BLaER1 (cell line): ENCODE measurements around the gene PCDHGB7.
"Not testable (repeated sequence)": the region's sequence is repeated elsewhere in the genome, so short reads cannot be mapped to it uniquely, and the experiment has no call there.

Experiments used
- H3K27ac ChIP-seq: shearing (Covaris generic); formaldehyde crosslinking; 2 replicates; pipeline ENCODE4 v1.8.1; 2022
- H3K27me3 ChIP-seq: shearing (Covaris generic); formaldehyde crosslinking; 2 replicates; pipeline ENCODE4 v1.8.1; 2022
- H3K36me3 ChIP-seq: shearing (Covaris generic); formaldehyde crosslinking; 2 replicates; pipeline ENCODE4 v1.8.1; 2022
- H3K4me1 ChIP-seq: shearing (Covaris generic); formaldehyde crosslinking; 2 replicates; pipeline ENCODE4 v1.8.1; 2022
- H3K4me2 ChIP-seq: shearing (Covaris generic); formaldehyde crosslinking; 2 replicates; pipeline ENCODE4 v1.8.1; 2022
- H3K4me3 ChIP-seq: shearing (Covaris generic); formaldehyde crosslinking; 2 replicates; pipeline ENCODE4 v1.8.1; 2022
- H3K9ac ChIP-seq: shearing (Covaris generic); formaldehyde crosslinking; 2 replicates; pipeline ENCODE4 v1.8.1; 2022
- H3K9me3 ChIP-seq: shearing (Covaris generic); formaldehyde crosslinking; 2 replicates; pipeline ENCODE4 v1.8.1; 2022
- H4K20me1 ChIP-seq: shearing (Covaris generic); formaldehyde crosslinking; 2 replicates; pipeline ENCODE4 v1.8.1; 2022
- Cebpa-rat ChIP-seq: shearing (Covaris generic); IDR thresholded peaks from 2 replicates; pipeline ENCODE4 v1.8.1; 2022

The PCDHGB7 gene

DNA sequence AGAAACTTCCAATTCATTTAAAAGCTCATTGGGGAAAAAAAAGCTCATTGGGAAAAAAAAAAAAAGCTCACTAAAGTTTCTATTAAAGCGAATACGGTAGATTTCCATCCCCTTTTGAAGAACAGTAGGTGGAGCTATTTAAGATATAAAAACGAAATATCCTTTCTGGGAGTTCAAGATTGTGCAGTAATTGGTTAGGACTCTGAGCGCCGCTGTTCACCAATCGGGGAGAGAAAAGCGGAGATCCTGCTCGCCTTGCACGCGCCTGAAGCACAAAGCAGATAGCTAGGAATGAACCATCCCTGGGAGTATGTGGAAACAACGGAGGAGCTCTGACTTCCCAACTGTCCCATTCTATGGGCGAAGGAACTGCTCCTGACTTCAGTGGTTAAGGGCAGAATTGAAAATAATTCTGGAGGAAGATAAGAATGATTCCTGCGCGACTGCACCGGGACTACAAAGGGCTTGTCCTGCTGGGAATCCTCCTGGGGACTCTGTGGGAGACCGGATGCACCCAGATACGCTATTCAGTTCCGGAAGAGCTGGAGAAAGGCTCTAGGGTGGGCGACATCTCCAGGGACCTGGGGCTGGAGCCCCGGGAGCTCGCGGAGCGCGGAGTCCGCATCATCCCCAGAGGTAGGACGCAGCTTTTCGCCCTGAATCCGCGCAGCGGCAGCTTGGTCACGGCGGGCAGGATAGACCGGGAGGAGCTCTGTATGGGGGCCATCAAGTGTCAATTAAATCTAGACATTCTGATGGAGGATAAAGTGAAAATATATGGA lies 13.0 kb downstream of the PCDHGB7 start, which contains the start of gene PCDHGA12:
PCDHGA12 (plus strand) TSS at position 176 of the 782 bp plus-strand sequence; CDS start at position 429, 253 bp downstream.
- no peak for TF ChIP-seq Cebpa-rat
- Histone ChIP-seq H3K27ac (peak within 1 kb of the TSS; percentile 53), H3K4me3 (peak within 1 kb of the TSS; percentile 74), H4K20me1 (no peaks in the 10 kb centered on the region), H3K36me3 (peaks cover 14% of the 10 kb centered on the region), H3K4me1 (no peaks in the 10 kb centered on the region), H3K9me3 (peaks cover 63% of the 10 kb centered on the region), H3K4me2 (peak within 1 kb of the TSS; percentile 86), H3K27me3 (no peaks in the 10 kb centered on the region), H3K9ac (peak within 1 kb of the TSS; percentile 79)

GRCh38 chr5:141431286-141431685 lies 13.8 kb downstream of the PCDHGB7 start:
- Histone ChIP-seq H3K9me3 (peaks cover 63% of the 10 kb centered on the region), H3K4me2 (peak overlapping the region; percentile 86), H3K4me1 (no peaks in the 10 kb centered on the region), H3K36me3 (peaks cover 14% of the 10 kb centered on the region), H3K9ac (peak overlapping the region; percentile 79), H3K27ac (peak overlapping the region; percentile 53), H3K4me3 (peak overlapping the region; percentile 74), H3K27me3 (no peaks in the 10 kb centered on the region), H4K20me1 (no peaks in the 10 kb centered on the region)
- TF ChIP-seq Cebpa-rat = no peak

GRCh38 chr5:141432308-141432707 lies 14.8 kb downstream of the PCDHGB7 start:
- peak overlapping the region; percentile 74; the same call in 1 of the 2 replicates for H3K4me3 ChIP-seq
- peaks cover 10% of the 10 kb centered on the region for H3K36me3 ChIP-seq
- peaks cover 63% of the 10 kb centered on the region for H3K9me3 ChIP-seq
- not testable (repeated sequence) for H3K9ac ChIP-seq, H3K4me2 ChIP-seq, H3K27me3 ChIP-seq, H4K20me1 ChIP-seq, H3K27ac ChIP-seq, H3K4me1 ChIP-seq

DNA sequence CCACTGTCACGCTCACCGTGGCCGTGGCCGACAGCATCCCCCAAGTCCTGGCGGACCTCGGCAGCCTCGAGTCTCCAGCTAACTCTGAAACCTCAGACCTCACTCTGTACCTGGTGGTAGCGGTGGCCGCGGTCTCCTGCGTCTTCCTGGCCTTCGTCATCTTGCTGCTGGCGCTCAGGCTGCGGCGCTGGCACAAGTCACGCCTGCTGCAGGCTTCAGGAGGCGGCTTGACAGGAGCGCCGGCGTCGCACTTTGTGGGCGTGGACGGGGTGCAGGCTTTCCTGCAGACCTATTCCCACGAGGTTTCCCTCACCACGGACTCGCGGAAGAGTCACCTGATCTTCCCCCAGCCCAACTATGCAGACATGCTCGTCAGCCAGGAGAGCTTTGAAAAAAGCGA lies 15.2 kb downstream of the PCDHGB7 start:
- H3K4me1 ChIP-seq, H3K27ac ChIP-seq, H3K4me2 ChIP-seq, H3K27me3 ChIP-seq, H4K20me1 ChIP-seq, H3K36me3 ChIP-seq, H3K9ac ChIP-seq: not testable (repeated sequence)
- H3K9me3 ChIP-seq = peaks cover 63% of the 10 kb centered on the region
- H3K4me3 ChIP-seq = peak overlapping the region; percentile 14; the same call in 1 of the 2 replicates

GRCh38 chr5:141434006-141434405 lies 16.5 kb downstream of the PCDHGB7 start:
- Histone ChIP-seq H4K20me1 (no peaks in the 10 kb centered on the region), H3K4me2 (no peak overlapping the region), H3K36me3 (no peaks in the 10 kb centered on the region), H3K4me3 (no peak overlapping the region), H3K9me3 (peaks cover 60% of the 10 kb centered on the region), H3K4me1 (no peaks in the 10 kb centered on the region), H3K9ac (no peak overlapping the region), H3K27ac (no peak overlapping the region), H3K27me3 (no peaks in the 10 kb centered on the region)
- no peak for TF ChIP-seq Cebpa-rat

DNA sequence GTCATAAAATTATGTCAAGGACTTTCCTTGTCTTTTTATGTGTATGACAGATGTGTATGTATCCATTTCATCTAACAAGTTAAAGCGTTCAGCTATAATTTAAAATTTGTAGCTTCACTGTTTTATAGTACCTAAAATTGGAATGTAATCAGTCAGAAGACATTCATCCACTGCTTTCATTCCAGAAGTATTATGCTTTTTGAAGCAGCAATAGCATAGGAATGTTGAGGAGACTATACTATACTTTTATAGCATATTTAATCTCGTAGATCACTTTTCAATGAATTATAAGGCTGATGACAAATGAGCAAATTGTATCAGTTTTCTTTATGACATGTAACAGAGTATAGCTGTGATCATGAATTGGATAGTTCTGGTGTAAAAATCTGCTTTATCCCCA lies 19.7 kb downstream of the PCDHGB7 start:
- H3K36me3 ChIP-seq = peaks cover 20% of the 10 kb centered on the region
- no peaks in the 10 kb centered on the region for H4K20me1 ChIP-seq
- H3K27me3 ChIP-seq = no peaks in the 10 kb centered on the region
- no peak overlapping the region for H3K4me3 ChIP-seq
- H3K27ac ChIP-seq = no peak overlapping the region
- no peak overlapping the region for H3K9ac ChIP-seq
- H3K9me3 ChIP-seq = peaks cover 74% of the 10 kb centered on the region
- H3K4me1 ChIP-seq = no peaks in the 10 kb centered on the region
- no peak for TF ChIP-seq Cebpa-rat
- H3K4me2 ChIP-seq = no peak overlapping the region

DNA sequence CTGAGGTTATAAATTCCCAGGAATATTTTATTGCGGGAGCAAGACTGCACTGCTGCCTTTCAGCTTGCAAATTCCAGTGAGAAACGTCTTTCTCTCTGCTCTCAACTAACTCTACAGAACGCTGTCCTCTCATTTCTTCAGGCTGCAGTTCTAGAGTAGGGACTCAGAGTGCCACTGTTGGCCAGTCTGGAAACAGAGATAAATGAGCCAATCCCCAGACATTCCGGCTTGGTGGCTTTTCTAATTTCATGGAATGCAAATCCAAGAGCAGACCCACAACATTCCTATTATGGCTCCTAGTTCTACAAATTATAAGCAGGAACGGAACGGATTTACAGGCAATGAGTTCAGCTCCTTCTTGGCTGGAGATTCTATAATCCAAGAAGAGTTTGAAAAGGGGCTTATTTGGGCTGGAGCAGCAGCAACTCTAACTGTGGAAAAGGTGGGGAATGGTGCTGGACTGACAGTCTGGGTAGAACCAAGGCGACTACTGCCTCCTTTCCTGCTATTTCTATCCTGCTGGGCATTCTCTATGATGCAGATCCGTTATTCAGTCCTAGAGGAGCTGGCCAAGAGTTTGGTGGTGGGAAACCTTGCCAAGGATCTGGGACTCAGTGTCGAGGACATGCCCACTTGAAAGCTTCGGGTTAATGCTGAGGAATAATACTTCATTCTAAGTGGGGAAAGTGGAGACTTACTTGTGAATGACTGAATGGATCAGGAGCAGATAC lies 22.1 kb downstream of the PCDHGB7 start:
- no peak overlapping the region for H3K4me3 ChIP-seq
- H3K27me3 ChIP-seq = no peaks in the 10 kb centered on the region
- no peak overlapping the region for H3K9ac ChIP-seq
- H3K4me2 ChIP-seq = no peak overlapping the region
- TF ChIP-seq Cebpa-rat = no peak
- no peaks in the 10 kb centered on the region for H3K4me1 ChIP-seq
- peaks cover 50% of the 10 kb centered on the region for H3K9me3 ChIP-seq
- no peak overlapping the region for H3K27ac ChIP-seq
- H4K20me1 ChIP-seq = no peaks in the 10 kb centered on the region
- H3K36me3 ChIP-seq = peaks cover 20% of the 10 kb centered on the region

DNA sequence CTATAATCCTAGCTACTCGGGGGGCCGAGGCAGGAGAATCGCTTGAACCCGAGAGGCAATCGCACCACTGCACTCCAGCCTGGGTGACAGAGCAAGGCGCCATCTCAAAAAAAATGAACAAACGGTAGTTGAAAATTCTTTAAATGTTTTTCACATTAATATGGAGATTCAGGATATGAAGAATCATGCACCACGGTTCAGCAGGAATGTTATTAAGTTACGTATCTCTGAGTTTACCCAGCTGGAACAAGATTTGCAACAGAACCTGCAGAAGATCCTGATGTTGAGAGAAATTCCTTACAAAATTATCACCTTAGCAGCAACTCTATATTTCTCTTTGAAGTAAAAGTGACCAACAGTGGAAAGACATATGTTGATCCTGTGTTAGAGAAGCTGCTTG lies 22.9 kb downstream of the PCDHGB7 start:
- Histone ChIP-seq H3K4me1 (no peaks in the 10 kb centered on the region), H3K9ac (no peak overlapping the region), H3K36me3 (peaks cover 20% of the 10 kb centered on the region), H3K27ac (no peak overlapping the region), H3K4me3 (no peak overlapping the region), H4K20me1 (no peaks in the 10 kb centered on the region), H3K4me2 (no peak overlapping the region), H3K9me3 (peaks cover 50% of the 10 kb centered on the region), H3K27me3 (no peaks in the 10 kb centered on the region)
- TF ChIP-seq Cebpa-rat = no peak

DNA sequence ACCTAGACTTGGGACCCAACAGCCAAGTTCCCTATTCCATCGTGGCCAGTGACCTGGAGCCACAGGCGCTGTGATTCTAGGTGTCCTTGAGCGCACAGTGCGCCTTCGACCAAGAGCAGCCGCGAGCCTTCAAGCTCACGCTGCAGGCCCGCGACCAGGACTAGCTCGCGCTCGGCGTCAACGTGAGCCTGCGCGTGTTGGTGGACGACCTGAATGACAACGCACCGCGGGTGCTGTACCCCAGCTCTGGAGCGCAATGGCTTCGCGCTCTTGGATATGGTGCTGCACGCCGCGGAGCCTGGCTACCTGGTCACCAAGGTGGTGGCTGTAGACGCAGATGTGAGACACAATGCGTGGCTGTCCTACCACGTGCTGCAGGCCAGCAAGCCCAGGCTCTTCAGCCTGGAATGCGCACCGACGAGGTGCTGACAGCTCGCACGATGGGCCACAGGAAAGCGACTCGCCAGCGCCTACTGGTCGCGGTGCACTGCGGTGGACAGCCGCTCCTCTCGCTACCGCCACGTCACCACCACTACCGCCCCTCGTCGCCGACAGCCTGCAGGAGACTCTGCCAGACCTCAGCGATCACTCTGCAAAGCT lies 24.2 kb downstream of the PCDHGB7 start:
- no peak for TF ChIP-seq Cebpa-rat
- H4K20me1 ChIP-seq = no peaks in the 10 kb centered on the region
- H3K36me3 ChIP-seq = peaks cover 20% of the 10 kb centered on the region
- no peak overlapping the region for H3K9ac ChIP-seq
- H3K4me2 ChIP-seq = no peak overlapping the region
- no peak overlapping the region for H3K4me3 ChIP-seq
- no peaks in the 10 kb centered on the region for H3K4me1 ChIP-seq
- H3K27ac ChIP-seq = no peak overlapping the region
- H3K27me3 ChIP-seq = no peaks in the 10 kb centered on the region
- H3K9me3 ChIP-seq = peaks cover 40% of the 10 kb centered on the region

GRCh38 chr5:141465351-141465750 lies 47.9 kb downstream of the PCDHGB7 start:
- H3K4me1 ChIP-seq = no peaks in the 10 kb centered on the region
- no peak for TF ChIP-seq Cebpa-rat
- H3K4me3 ChIP-seq = no peak overlapping the region
- no peaks in the 10 kb centered on the region for H3K36me3 ChIP-seq
- H4K20me1 ChIP-seq = no peaks in the 10 kb centered on the region
- no peak overlapping the region for H3K4me2 ChIP-seq
- no peak overlapping the region for H3K9ac ChIP-seq
- no peaks in the 10 kb centered on the region for H3K9me3 ChIP-seq
- no peak overlapping the region for H3K27ac ChIP-seq
- no peaks in the 10 kb centered on the region for H3K27me3 ChIP-seq
